Pancreas (tissue), 10 donors: ENCODE results near the gene PAWR. TPM values are rescaled to one million over a fixed set of nuclear protein-coding genes. Genes with fewer than 3 reads are reported as not detected.
"Not testable (repeated sequence)": the region's sequence is repeated elsewhere in the genome, so short reads cannot be mapped to it uniquely, and the experiment has no call there.

Source experiments
- ATAC-seq, 4 donors: fragments of 200-7000 bp; cut with Tn5 transposase; one replicate each; pipeline versions ENCODE4 v1.8.0 to v1.9.1; 2020; ENCODE audit warnings: mild to moderate bottlenecking in 4 of 4, moderate library complexity in 4 of 4
- DNase-seq, 6 donors: peaks; one replicate each; pipeline ENCODE4 v3.0.0-alpha.2; 2020
- FAIRE-seq: peaks from 2 replicates; lab custom pipeline; 2012; peaks lifted over from hg19 to GRCh38; lab: Jason Lieb, UNC
- H3K27ac ChIP-seq, 4 donors: fragments of 200-600 bp; sonication (generic); 1 replicate in 3 of 4; 2 replicates in 1 of 4; pipeline versions ENCODE4 v1.5.0 to v1.8.0; 2020
- H3K27me3 ChIP-seq, 4 donors: fragments of 200-600 bp; one replicate each; pipeline ENCODE4 v1.8.0; 2021
- H3K36me3 ChIP-seq, 3 donors: fragments of 200-600 bp; sonication (generic) in 1 of 3; one replicate each; pipeline versions ENCODE4 v1.5.0 to v1.8.0; 2020 to 2021
- H3K4me1 ChIP-seq, 3 donors: fragments of 200-600 bp; one replicate each; pipeline ENCODE4 v1.8.0; 2021
- H3K4me3 ChIP-seq, 4 donors: fragments of 200-600 bp; sonication (generic) in 2 of 4; one replicate each; pipeline versions ENCODE4 v1.5.0 to v1.8.0; 2020 to 2021
- H3K9me3 ChIP-seq, 4 donors: fragments of 200-600 bp; one replicate each; pipeline ENCODE4 v1.8.0; 2021
- CTCF ChIP-seq, 4 donors: fragments of 200-600 bp; sonication (generic) in 3 of 4; IDR thresholded peaks; one replicate each; pipeline versions ENCODE4 v1.5.0 to v1.8.0; 2021; ENCODE audit warnings: antibody characterized with exemption in 4 of 4
- WGBS, 2 donors: extraction: QIAGEN DNeasy Blood & Tissue Kit; methylation state at CpG; one replicate each; pipeline ENCODE4 v1.1.7; 2013; 5-methylcytosine and 5-hydroxymethylcytosine counted together
- intact Hi-C, 3 donors: fragments of 100-400 bp; cut with DNase I; formaldehyde crosslinking; loops; one replicate each; pipeline versions ENCODE4 v1.11.1 to v1.14.2; 2022
- polyA plus RNA-seq, 2 donors: library from polyadenylated mRNA; stranded (reverse); fragments of 200-250 nt; gene quantifications; one replicate each; pipeline ENCODE4 v1.2.3, GENCODE V29; 2013
- total RNA-seq, 6 donors: library from RNA; stranded (reverse); fragmentation: NEBNext Ultra II Directional in 4 of 6; extraction: Animal tissue kit (Norgen Biotek cat#: 25700) in 4 of 6; gene quantifications; one replicate each; pipeline versions ENCODE4 v1.2.1 to v1.2.4, GENCODE V29; 2021 to 2023
- donor health status: healthy with polysubstance abuse.
- donor health status: DM: no; HTN: no; CAD: no; lungs with moderate emphysema.
- donor health status: DM: no; HTN: no; CAD: no.
- donor health status: control.
- donor health status: control.
- donor health status: Bipolar disorder and iron deficiency.
- donor health status: DM: yes; HTN: yes; CAD: no.
- donor health status: DM: no; HTN: no; CAD: no.
- donor health status: DM: no; HTN: no; CAD: no.
- donor health status: DM: yes; HTN: yes; CAD: no.

The PAWR gene
- total and polyA plus RNA-seq, 8 donors = 18.8 to 64.4 (median 37.3) TPM

- intact Hi-C loops = no loop called here
These were observed 2.2 kb downstream of the PAWR start for GRCh38 chr12:79688376-79689060.

GRCh38 chr12:79687711-79688260 lies 3.0 kb downstream of the PAWR start:
- ATAC-seq (no peak), FAIRE-seq (no peak), DNase-seq (no peak)
- Histone ChIP-seq H3K27ac (peak overlapping the region in 1 of 4 donors; percentile 96), H3K4me1 (peaks cover 3 to 32% (median 24%) of the 10 kb centered on the region in 3 donors), H3K4me3 (peak overlapping the region in 3 of 4 donors; percentile 5 to 97 (median 83)), H3K9me3 (no peaks in the 10 kb centered on the region), H3K36me3 (no peaks in the 10 kb centered on the region), H3K27me3 (no peaks in the 10 kb centered on the region)
- 36 to 40% methylated on average over 3 of the region's 3 CpGs for WGBS, 2 donors
- intact Hi-C loops = no loop called here
- no peak for TF ChIP-seq CTCF (IDR thresholded peaks at IDR 0.05)

More at GRCh38 chr12:79688376-79689060, 2.2 kb downstream of the PAWR start:
- no peak for TF ChIP-seq CTCF (IDR thresholded peaks at IDR 0.05)
- Histone ChIP-seq H3K36me3 (no peaks in the 10 kb centered on the region), H3K9me3 (no peaks in the 10 kb centered on the region), H3K27ac (peak overlapping the region in 3 of 4 donors; percentile 91 to 96 (median 96)), H3K27me3 (no peaks in the 10 kb centered on the region), H3K4me3 (peak overlapping the region; percentile 48 to 97 (median 84)), H3K4me1 (peaks cover 3 to 35% (median 20%) of the 10 kb centered on the region in 3 donors)
- no peak for ATAC-seq
- no peak for FAIRE-seq
- WGBS, 2 donors = 8 to 13% methylated on average over 6 of the region's 6 CpGs
- DNase-seq = no peak

- no peak overlapping the region for H3K27ac ChIP-seq
- 51 to 65% methylated on average over 2 of the region's 2 CpGs for WGBS, 2 donors
- DNase-seq = no peak
- H3K9me3 ChIP-seq = no peaks in the 10 kb centered on the region
- no peaks in the 10 kb centered on the region for H3K36me3 ChIP-seq
- H3K4me3 ChIP-seq = peak overlapping the region in 1 of 4 donors; percentile 4
- H3K4me1 ChIP-seq = peaks cover 3 to 36% (median 31%) of the 10 kb centered on the region in 3 donors
- H3K27me3 ChIP-seq = no peaks in the 10 kb centered on the region
- no peak for FAIRE-seq
- intact Hi-C loops = no loop called here
- no peak for TF ChIP-seq CTCF (IDR thresholded peaks at IDR 0.05)
- ATAC-seq = no peak
These were observed 4.6 kb downstream of the PAWR start for GRCh38 chr12:79686171-79686570.

- H3K27me3 ChIP-seq = no peaks in the 10 kb centered on the region
- H3K4me3 ChIP-seq = no peak overlapping the region
- intact Hi-C loops = no loop called here
- DNase-seq (no peak), ATAC-seq (peak in 3 of 4 donors; percentile 30 to 71 (median 65)), FAIRE-seq (no peak)
- H3K36me3 ChIP-seq = no peaks in the 10 kb centered on the region
- TF ChIP-seq CTCF (IDR thresholded peaks at IDR 0.05) = no peak
- peaks cover 3 to 36% (median 31%) of the 10 kb centered on the region in 3 donors for H3K4me1 ChIP-seq
- WGBS, 2 donors = 4 to 7% methylated on average over 1 of the region's 1 CpG
- peak overlapping the region in 1 of 4 donors; percentile 9 for H3K27ac ChIP-seq
- no peaks in the 10 kb centered on the region for H3K9me3 ChIP-seq
These were observed 5.7 kb downstream of the PAWR start for GRCh38 chr12:79685068-79685467.

GRCh38 chr12:79684338-79684737 lies 6.4 kb downstream of the PAWR start:
- intact Hi-C loops, H3K36me3 ChIP-seq, H3K27ac ChIP-seq, H3K9me3 ChIP-seq, DNase-seq, ATAC-seq, FAIRE-seq, H3K27me3 ChIP-seq, H3K4me3 ChIP-seq: not testable (repeated sequence)
- H3K4me1 ChIP-seq = peaks cover 3 to 36% (median 31%) of the 10 kb centered on the region in 3 donors
- 96 to 98% methylated on average over 5 of the region's 5 CpGs for WGBS, 2 donors
